HEK293 (cell line): ENCODE measurements around the gene SLC30A10.

Experiments used
- CTCF ChIP-seq: fragments of 450-650 bp; formaldehyde crosslinking; IDR thresholded peaks from 2 replicates; pipeline ENCODE4 v1.5.1; 2016; ENCODE audit warnings: missing biosample characterization, missing genetic modification characterization
- REST ChIP-seq: fragments of 450-650 bp; formaldehyde crosslinking; IDR thresholded peaks from 2 replicates; pipeline ENCODE4 v1.5.1; 2016; ENCODE audit warnings: missing biosample characterization, missing genetic modification characterization
- ZBTB10 ChIP-seq: fragments of 450-650 bp; formaldehyde crosslinking; IDR thresholded peaks from 2 replicates; pipeline ENCODE4 v1.5.1; 2016; ENCODE audit warnings: missing biosample characterization, missing genetic modification characterization
- ZNF274 ChIP-seq, 2 experiments: fragments of 200-500 bp in 1 of 2; fragments of 450-650 bp in 1 of 2; sonication (Bioruptor generic) in 1 of 2; formaldehyde crosslinking in 1 of 2; IDR thresholded peaks; 2 replicates each; pipeline versions ENCODE4 v1.5.1 to v1.6.1; 2014 to 2016; ENCODE audit warnings: borderline replicate concordance in 1 of 2, inconsistent platforms in 1 of 2, low read length in 1 of 2, missing biosample characterization in 1 of 2, missing genetic modification characterization in 1 of 2
- ZNF324 ChIP-seq: fragments of 450-650 bp; formaldehyde crosslinking; IDR thresholded peaks from 2 replicates; pipeline ENCODE4 v1.5.1; 2016; ENCODE audit warnings: missing biosample characterization, missing genetic modification characterization

- TF ChIP-seq ZNF324 (tag by site-specific recombination) (no peak), CTCF (tag by site-specific recombination) (no peak), REST (tag by site-specific recombination) (no peak), ZBTB10 (no peak), ZNF274 (IDR thresholded peaks at IDR 0.05; ENCODE audit: low read length) (no peak), ZNF274 (tag by site-specific recombination; IDR thresholded peaks at IDR 0.05; ENCODE audit: borderline replicate concordance) (no peak)
Observed at GRCh38 chr1:219898375-219898774, 30.0 kb downstream of the SLC30A10 start.
